SW 1271 (cell line): ENCODE data around the gene TIMM17A.

ENCODE experiments used
- DNase-seq, 2 experiments: peaks; one replicate each; lab custom pipeline; 2025; lab: John Stamatoyannopoulos, UW

TIMM17A gene

DNA sequence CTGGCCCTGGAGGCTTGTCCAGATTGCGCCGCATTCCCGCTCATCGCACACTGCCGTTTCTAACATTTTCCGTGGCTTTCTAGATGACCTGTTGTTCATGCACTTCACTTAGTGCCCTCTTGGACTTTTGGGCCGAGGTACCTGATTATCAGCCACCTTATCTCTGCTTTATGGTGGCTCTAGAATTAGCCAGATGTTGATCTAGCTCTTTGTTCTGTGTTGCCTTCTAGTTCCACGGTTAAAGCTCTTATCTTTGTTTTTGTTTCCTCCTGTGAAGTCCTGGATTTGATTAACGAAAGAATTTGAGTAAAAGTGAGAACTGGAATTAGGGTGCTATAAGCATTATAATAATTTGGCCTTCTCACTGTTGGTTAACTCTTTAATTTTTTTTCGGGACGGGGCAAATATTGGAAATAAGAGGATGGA, 28.1 kb downstream of the TIMM17A start:
- DNase-seq = no peak

DNA sequence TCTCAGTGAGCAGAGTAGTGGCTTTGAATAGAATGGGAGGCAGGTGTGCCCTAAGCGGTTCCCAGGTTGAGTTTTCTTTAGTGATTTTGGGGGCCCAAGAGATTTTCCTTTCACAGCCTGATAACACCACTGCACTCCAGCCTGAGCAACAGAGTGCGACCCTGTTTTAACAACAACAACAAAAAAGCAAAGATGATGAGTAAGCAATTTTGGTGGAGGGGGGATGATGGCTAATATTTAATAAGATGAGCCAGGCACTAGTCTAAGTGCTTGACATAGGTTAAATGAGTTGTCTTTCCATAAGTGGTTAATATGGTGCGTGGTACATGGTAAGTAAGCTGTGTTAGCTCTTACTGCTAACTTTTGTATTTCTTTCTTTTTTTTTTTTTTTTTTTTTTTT, 29.1 kb downstream of the TIMM17A start:
- no peak for DNase-seq

DNA sequence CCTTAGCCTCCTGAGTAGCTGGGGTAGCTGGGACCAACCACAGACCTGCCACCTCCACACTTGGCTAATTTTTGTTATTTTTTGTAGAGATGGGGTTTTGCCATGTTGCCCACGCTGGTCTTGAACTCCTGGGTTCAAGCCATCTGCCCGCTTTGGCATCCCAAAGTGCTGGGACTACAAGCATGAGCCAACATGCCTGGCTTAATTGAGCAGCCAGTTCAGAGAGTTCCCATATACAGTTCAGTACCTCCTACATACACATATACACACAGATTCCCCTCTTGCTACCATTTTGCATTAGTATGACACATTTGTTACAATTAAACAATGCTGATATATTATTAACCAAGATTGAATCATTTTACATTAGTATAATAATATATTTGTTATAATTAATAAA, 30.1 kb downstream of the TIMM17A start:
- DNase-seq = no peak

DNA sequence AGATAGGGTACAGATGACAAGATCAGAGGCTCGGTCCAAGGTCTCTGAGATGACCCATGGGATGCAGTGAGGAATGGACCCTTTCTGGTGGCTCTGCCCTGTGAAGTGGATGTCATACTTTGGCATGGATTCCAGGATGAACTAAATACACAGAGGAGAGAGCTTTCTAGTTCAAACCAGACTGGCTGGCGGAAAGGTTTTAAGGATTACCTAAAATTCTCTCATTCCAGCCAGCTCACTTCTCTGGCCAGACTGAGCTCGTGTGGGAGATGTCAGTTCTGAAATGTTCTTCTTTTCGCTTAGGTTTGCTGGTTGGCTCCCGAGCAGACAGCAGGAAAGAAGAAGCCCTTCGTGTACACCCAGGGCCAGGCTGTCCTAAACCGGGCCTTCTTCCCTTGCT, 33.3 kb downstream of the TIMM17A start:
- no peak for DNase-seq

DNA sequence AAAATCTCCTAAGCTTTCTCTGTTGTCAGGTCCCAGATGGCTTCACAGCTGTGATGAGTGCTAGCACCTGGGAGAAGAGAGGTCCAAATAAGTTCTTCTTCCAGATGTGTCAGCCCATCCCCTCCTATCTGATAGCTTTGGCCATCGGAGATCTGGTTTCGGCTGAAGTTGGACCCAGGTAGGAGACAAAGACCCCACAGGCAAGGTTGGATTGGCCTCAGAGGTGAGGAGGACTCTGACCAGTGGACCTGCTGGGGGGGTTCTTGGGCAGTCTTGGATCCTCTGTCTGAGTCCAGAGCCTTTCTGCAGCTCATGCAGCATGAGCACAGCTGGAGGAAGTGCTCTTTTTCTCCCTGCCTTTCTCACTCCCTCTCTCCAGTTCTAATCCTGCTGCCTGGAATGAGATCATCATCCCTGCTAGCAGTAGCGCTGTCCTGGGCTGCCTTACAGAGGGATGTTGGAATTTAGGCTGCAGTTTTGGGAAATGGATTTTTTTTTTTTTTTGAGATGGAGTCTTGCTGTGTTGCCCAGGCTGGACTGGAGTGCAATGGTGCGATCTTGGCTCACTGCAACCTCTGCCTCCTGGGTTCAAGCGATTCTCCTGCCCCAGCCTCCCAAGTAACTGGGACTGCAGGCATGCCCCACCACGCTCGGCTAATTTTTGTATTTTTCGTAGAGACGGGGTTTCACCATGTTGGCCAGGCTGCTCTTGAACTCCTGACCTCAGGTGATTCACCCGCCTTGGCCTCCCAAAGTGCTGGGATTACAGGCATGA, 34.2 kb downstream of the TIMM17A start:
- DNase-seq = no peak

DNA sequence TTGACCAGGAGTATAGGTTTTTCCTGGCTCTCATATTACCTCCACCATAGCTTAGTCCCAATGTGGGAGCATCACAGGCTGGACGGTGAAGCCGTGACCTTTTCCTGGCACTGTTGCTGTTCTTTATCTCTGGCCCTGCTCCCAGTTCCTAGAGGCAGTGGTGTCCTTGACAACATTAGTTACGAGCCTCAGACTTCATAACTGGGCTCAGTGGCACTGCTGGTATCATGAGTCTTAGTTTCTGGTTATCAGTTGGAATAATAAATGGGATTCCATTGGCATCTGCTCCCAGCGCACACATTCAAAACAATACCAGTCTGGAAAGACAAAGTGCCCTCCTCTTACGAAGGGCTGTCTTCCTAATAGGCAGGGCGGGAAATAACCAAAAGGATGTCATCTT, 35.1 kb downstream of the TIMM17A start:
- no peak for DNase-seq

DNA sequence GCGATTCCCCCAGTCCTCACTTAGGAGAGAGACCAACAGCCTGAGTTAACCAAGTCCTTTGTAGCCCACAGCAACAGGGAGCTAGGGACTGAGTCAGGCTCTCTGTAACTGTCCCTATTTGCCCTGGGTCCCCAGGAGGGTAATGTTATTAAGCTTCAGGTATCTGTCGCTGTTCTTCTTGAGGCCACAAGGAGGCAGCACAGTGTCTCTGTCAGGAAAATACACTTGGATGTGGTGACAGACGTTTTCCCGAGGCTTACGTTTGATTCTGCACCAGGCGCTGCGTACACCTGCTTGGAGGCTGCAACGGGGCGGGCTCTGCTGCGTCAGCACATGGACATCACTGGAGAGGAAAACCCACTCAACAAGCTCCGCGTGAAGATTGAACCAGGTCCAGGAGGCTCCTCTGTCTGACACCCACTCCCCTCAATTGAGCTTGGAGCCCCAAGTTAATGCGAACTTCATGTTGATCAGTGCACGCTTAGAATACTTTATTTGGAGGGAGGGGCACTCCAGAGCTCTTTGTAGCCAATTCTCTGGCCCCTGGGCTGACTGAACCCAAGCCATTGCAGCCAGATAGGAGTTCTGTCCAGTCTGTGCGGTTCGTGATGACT, 44.4 kb downstream of the TIMM17A start:
- DNase-seq = peak in 1 of 2 experiments; percentile 19

DNA sequence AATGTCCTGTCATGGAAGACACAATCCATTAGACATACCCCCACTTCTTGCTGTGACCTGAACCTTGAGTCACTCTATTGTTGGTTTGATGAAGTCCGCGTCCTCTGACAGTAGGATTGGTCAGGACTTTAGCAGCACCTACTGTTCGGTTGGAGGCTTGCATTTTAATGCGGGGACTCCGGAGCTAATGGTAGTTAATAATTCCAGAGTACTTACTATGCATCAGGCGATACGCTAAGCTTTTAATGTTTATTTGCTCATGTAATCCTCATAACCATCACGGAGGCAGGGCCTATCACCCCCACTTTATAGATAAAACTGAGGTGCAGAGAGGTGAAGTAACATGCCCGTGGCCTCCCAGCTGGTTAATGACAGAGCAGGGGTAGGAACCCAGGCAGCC, 47.2 kb downstream of the TIMM17A start:
- no peak for DNase-seq

DNA sequence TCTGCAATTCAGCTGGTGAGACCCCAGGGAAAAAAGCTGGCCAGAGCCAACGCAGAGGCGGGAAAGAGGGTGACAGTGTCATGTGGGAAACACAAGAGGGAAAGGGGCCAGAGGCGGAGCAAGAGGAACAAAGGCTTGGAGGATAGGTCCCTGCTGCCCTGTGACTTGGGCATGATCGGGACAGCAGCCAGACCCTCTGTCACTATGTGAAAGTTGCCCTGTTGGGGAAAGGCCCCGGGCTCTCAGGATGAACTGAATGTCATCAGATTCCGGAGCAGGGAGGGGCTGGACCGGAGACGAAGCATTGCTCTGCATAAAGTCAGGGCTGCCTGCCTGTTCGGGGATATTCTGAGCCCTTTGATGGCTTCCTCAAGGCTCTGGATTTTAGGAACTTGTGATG, 49.4 kb downstream of the TIMM17A start:
- DNase-seq = no peak

DNA sequence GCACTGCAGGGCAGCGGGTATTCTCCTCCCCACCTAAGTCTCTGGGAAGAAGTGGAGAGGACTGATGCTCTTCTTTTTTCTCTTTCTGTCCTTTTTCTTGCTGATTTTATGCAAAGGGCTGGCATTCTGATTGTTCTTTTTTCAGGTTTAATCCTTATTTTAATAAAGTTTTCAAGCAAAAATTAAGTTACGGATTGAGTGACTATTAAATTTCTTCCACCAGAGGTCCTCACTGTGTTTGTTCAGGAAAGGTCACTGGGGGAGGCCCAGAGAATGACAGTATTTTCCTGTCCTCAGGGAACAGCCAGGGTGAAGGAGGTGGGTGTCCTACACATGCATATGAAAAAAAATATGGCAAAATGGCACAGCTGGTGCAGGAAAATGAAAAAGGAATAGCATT, 50.7 kb downstream of the TIMM17A start:
- DNase-seq = peak in 1 of 2 experiments; percentile 16

DNA sequence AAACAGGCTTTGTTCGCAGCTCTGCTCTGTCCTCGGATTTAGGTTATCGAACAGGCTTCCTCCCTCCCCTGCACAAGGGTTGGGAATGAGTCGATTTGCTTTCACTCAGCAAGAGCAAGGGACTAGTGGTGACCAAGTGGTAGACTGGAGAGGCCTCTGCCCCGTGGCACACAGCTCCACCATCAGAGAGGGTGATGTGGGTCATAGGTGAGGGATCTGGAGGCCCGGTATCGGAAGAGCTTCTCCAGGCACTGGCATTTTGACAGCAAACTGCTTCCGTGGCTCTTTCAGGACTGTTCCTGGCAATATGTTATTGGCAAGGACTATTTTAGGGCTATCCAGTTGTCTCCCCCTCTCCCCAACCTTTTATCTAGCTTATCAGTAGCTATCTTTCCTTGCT, 52.0 kb downstream of the TIMM17A start:
- no peak for DNase-seq

DNA sequence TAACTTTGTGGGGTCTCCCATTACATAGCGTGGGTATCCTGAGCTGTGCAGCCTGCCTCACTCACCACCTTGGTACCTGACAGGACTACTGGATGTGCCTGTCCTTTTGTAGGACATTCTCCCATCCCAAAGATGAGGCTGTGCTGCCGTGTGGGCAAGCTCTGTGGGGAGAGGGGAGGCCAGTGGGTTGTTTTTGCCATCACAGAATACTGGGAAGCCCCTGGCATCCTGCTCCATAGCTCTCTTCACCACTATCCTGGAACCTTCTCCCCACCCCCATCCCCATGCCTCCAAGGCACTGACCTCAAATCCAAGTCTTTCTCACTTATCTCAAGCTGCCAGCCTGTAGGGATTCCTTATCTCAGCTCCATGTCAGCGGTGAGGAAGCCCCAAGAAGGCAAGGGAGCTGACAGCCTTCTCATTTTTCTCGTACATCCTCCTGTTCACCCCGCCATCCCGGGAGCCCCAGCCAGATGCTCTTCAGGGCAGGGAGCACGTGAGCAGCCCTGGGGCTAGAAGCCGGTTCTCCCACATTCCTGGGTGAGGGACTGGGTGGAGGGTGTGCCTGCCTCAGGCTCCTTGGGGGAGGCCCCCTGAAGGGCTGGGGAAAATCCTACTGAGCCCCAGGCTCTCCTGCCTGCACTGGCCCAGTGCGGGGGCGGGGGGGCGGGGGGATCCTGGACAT, 52.6 kb downstream of the TIMM17A start:
- DNase-seq = no peak

DNA sequence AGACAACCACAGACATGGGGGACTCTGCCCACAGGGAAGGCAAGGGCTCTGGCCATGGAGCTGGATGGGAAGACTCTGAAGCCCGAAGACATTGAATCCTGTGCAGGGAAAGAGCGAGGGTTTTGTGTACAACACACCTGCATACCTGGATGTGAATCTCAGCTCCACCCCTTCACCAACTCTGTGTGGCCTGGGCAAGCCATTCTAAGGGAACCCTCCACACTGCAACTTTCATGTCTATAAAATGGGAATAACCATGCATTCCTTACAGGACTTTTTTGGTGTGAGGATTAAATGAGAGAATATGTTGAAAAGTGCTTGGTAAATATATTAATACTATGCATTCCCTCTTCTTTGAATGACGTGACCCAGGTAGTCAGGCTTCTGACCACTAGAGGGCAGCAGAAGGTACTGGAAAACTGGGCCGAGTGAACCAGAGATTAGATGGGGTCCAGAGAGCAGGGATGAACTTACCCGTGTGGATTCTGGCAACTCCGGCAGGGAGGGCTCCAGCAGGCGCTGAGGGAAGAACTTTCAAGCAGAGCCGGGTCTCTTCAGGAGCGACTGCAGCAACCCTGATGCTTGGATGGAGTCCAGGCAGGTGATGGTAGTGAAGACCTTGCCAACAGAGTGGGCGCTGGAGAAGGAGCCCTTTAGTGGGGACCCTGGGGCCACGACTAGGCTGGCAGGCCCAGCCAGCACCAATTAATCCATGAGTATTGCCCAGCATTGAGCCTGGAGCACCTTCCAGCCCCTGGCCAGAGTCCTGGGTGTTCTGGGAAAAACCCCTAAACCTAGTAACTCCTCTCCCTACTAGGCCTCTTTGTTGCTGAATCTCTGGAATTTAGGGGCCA, 54.2 kb downstream of the TIMM17A start:
- DNase-seq = peak in 1 of 2 experiments; percentile 33

DNA sequence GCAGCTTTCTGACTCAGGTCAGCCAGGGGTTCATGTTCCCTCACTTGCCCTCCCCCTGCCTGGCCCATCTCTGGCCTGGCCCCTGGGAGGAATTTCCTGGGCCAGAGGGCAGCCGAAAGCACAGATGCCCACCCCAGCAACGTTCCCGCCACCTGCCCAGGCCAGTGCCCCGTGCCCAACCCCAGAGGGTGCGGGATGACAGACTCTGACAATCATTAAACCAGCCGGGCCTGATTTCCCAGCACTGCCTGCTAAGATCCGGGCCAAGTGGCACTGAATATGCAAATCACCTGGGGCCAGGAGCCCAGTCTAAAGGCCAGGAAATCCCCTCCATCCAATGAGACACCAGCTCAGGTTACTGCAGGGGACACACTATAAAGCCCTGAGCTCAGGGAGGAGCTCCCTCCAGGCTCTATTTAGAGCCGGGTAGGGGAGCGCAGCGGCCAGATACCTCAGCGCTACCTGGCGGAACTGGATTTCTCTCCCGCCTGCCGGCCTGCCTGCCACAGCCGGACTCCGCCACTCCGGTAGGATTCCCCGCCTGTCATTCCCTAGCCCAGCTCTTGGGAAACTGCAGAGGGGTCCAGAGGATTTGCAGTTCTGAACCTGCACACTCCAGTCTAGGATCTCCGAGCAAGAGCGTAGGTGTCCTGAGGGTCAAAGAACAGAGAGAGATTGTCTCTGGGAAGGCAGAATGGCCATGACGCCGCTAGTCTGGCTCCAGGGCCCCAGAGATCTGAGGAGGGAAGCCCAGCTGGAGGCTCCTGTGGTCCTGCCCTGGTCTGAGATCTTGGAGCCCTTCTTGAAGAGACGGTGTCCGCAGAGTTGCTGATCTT, 55.1 kb downstream of the TIMM17A start, which contains the start of gene ELF3:
ELF3 (plus strand) TSS at position 408 of the 836 bp plus-strand sequence. CDS start 550 bp downstream, outside the sequence.
- no peak for DNase-seq

DNA sequence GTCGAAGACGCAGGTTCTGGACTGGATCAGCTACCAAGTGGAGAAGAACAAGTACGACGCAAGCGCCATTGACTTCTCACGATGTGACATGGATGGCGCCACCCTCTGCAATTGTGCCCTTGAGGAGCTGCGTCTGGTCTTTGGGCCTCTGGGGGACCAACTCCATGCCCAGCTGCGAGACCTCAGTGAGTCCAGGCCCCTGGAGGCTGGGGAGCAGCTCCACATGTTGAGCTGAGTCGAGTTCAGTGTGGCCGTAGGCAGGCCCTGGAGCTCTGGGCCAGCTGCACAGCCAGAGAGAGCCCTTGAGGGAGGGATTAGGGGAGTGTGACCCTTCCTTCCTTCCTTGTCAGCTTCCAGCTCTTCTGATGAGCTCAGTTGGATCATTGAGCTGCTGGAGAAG, 56.7 kb downstream of the TIMM17A start:
- DNase-seq = no peak

DNA sequence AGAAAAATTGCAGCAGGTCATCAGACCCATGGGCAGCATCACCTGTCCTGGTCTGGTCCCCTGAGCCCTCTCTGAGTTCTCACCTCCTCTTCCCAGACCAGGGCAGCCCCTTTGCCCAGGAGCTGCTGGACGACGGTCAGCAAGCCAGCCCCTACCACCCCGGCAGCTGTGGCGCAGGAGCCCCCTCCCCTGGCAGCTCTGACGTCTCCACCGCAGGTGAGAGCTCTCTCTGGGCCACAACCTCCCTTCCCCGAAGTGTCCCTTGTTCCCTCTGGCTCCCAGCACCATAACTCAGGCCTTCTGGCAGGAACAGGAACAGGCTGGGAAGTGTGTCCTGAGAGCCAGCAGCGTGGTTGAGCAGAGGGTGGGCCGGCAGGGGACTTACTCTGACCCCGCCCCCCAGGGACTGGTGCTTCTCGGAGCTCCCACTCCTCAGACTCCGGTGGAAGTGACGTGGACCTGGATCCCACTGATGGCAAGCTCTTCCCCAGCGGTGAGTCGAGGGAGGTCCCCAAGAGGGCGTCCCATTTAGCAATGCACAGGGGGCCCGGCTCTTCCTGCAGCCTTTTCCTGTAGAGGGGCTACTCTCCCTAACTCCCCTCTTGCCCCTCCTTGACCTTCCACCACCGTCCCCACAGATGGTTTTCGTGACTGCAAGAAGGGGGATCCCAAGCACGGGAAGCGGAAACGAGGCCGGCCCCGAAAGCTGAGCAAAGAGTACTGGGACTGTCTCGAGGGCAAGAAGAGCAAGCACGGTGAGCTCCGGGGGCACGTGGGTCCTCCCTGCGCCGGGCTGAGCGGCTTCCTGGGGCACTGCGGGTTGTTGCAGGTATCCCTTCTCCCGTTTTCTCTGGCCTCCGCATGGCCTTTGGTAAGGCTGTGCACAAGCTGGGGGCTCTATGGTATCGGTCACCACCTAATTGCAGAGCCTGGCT, 57.5 kb downstream of the TIMM17A start:
- no peak for DNase-seq

DNA sequence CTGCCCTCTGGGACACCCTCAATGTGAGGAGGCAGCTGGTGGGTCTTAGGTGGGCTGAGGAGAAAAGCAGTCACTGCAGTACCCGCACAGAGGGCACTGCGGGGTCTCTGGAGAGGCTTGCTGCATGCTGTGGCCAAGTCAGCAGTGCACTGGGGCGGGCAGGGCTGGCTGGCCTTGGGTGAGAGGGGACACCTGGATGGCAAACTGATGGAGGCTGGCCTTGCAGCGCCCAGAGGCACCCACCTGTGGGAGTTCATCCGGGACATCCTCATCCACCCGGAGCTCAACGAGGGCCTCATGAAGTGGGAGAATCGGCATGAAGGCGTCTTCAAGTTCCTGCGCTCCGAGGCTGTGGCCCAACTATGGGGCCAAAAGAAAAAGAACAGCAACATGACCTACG, 58.3 kb downstream of the TIMM17A start:
- no peak for DNase-seq

DNA sequence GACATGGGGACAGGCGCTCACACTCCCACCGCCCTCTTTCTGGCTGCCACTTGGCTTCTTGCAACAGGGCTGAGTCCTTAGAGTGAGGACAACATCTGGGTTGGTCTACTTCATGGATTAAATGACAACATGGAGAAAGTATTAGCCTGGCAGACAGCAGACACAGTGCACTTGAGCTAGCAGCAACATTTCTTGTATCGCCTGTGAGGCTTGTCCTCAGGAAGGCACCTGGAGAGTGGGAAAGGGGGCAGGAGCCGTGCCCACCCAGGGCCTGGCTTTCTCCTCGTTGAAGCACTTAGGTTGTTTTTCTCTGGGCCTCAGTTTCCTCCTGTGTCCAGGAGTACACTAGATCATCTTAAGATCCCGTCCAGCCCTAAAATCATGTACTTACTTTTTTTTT, 58.8 kb downstream of the TIMM17A start:
- no peak for DNase-seq

DNA sequence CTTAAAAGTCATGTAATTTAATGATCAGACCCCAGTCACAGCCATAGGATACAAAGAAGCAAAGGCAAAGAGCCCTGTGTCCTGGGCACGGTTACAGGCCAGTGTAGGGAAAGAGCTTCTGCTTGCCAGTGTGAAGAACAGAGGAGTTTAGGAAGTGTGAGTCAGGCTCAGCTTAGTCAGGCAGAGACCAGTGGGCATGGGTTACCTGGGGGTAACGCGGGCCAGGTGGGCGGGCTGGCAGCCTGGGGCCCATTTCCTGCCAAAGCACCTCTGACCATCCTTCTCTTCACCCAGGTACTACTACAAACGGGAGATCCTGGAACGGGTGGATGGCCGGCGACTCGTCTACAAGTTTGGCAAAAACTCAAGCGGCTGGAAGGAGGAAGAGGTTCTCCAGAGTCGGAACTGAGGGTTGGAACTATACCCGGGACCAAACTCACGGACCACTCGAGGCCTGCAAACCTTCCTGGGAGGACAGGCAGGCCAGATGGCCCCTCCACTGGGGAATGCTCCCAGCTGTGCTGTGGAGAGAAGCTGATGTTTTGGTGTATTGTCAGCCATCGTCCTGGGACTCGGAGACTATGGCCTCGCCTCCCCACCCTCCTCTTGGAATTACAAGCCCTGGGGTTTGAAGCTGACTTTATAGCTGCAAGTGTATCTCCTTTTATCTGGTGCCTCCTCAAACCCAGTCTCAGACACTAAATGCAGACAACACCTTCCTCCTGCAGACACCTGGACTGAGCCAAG, 59.8 kb downstream of the TIMM17A start:
- DNase-seq = no peak

DNA sequence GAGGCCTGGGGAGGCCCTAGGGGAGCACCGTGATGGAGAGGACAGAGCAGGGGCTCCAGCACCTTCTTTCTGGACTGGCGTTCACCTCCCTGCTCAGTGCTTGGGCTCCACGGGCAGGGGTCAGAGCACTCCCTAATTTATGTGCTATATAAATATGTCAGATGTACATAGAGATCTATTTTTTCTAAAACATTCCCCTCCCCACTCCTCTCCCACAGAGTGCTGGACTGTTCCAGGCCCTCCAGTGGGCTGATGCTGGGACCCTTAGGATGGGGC, 60.3 kb downstream of the TIMM17A start:
- DNase-seq = no peak
